GM23338 (cell line): ENCODE measurements around the gene KRT15. TPM values are rescaled to one million over a fixed set of nuclear protein-coding genes. Genes with fewer than 3 reads are reported as not detected.

Experiments
- ATAC-seq: fragments of 200-7000 bp; cut with Tn5 transposase; 3 replicates; pipeline ENCODE4 v1.9.1; 2020
- DNase-seq: peaks from one replicate; pipeline ENCODE4 v3.0.0-alpha.2; 2015; ENCODE audit warnings: low spot score
- H2AFZ ChIP-seq: fragments of 200-600 bp; sonication (generic); 2 replicates; pipeline ENCODE4 v1.8.0; 2016; ENCODE audit warnings: antibody characterized with exemption, mild to moderate bottlenecking, moderate library complexity
- H3F3A ChIP-seq: fragments of 200-600 bp; sonication (generic); replicated peaks from 2 replicates; pipeline ENCODE4 v1.8.0; 2017; ENCODE audit warnings: antibody characterized with exemption, mixed run types, low read depth
- H3K27ac ChIP-seq: fragments of 200-600 bp; sonication (generic); 2 replicates; pipeline ENCODE4 v1.6.1; 2016; ENCODE audit warnings: low read depth
- H3K27me3 ChIP-seq: fragments of 200-600 bp; sonication (generic); 2 replicates; pipeline ENCODE4 v1.8.0; 2016; ENCODE audit warnings: mild to moderate bottlenecking, mixed run types, moderate library complexity; ENCODE audit not compliant: insufficient read depth
- H3K36me3 ChIP-seq: fragments of 200-600 bp; sonication (generic); 2 replicates; pipeline ENCODE4 v1.8.0; 2016; ENCODE audit warnings: mild to moderate bottlenecking; ENCODE audit not compliant: insufficient read depth
- H3K4me1 ChIP-seq: fragments of 200-600 bp; sonication (generic); 2 replicates; pipeline ENCODE4 v1.8.0; 2016; ENCODE audit warnings: mild to moderate bottlenecking, moderate library complexity; ENCODE audit not compliant: insufficient read depth
- H3K4me2 ChIP-seq: fragments of 200-600 bp; sonication (generic); 2 replicates; pipeline ENCODE4 v1.7.1; 2017; ENCODE audit warnings: mixed run types
- H3K4me3 ChIP-seq: fragments of 200-600 bp; sonication (generic); 2 replicates; pipeline ENCODE4 v1.6.1; 2016; ENCODE audit warnings: mixed run types
- H3K79me2 ChIP-seq: fragments of 200-600 bp; sonication (generic); replicated peaks from 2 replicates; pipeline ENCODE4 v1.8.0; 2017; ENCODE audit warnings: mild to moderate bottlenecking; ENCODE audit not compliant: insufficient read depth
- H3K9me2 ChIP-seq: fragments of 200-600 bp; sonication (generic); 2 replicates; pipeline ENCODE4 v1.8.0; 2017; ENCODE audit not compliant: insufficient read depth
- H4K20me1 ChIP-seq: fragments of 200-600 bp; sonication (generic); replicated peaks from 2 replicates; pipeline ENCODE4 v1.8.0; 2017; ENCODE audit warnings: mild to moderate bottlenecking; ENCODE audit not compliant: insufficient read depth
- H3K27ac Mint-ChIP-seq: 2 replicates; pipeline ENCODE4 v1.8.0; 2020; ENCODE audit warnings: inconsistent platforms, mild to moderate bottlenecking, moderate library complexity, mixed read lengths
- H3K27me3 Mint-ChIP-seq: 3 replicates; pipeline ENCODE4 v1.8.0; 2022; ENCODE audit warnings: low read depth, mild to moderate bottlenecking, moderate library complexity, mixed read lengths, inconsistent platforms; ENCODE audit not compliant: insufficient read depth, poor library complexity
- H3K36me3 Mint-ChIP-seq: 3 replicates; pipeline ENCODE4 v1.8.0; 2021; ENCODE audit warnings: low read depth, mild to moderate bottlenecking, inconsistent platforms, moderate library complexity, mixed read lengths
- H3K4me1 Mint-ChIP-seq: 3 replicates; pipeline ENCODE4 v1.8.0; 2020; ENCODE audit warnings: mild to moderate bottlenecking, inconsistent platforms, mixed read lengths
- H3K4me3 Mint-ChIP-seq: 3 replicates; pipeline ENCODE4 v1.8.0; 2021; ENCODE audit warnings: moderate library complexity, mild to moderate bottlenecking, inconsistent platforms, mixed read lengths
- H3K9me3 Mint-ChIP-seq: 3 replicates; pipeline ENCODE4 v1.8.0; 2020; ENCODE audit warnings: moderate library complexity, mild to moderate bottlenecking, inconsistent platforms, mixed read lengths
- CREB1 ChIP-seq: fragments of 250-450 bp; sonication (Bioruptor Pico); IDR thresholded peaks from 2 replicates; pipeline ENCODE4 v1.5.0; 2020; ENCODE audit warnings: low read depth, mild to moderate bottlenecking, moderate library complexity
- CTCF ChIP-seq, 2 experiments: fragments of 200-600 bp in 1 of 2; sonication (generic) in 1 of 2; conservative IDR thresholded peaks; 2 replicates each; pipeline versions ENCODE4 v1.5.1 to v1.6.1; 2016 to 2017; ENCODE audit warnings: antibody characterized with exemption in 2 of 2, low read depth in 2 of 2, mild to moderate bottlenecking in 2 of 2, moderate library complexity in 1 of 2
- EZH2 ChIP-seq: fragments of 200-600 bp; sonication (generic); IDR thresholded peaks from one replicate; pipeline ENCODE4 v1.8.0; 2017; ENCODE audit warnings: antibody characterized with exemption, mild to moderate bottlenecking, low read depth; ENCODE audit not compliant: unreplicated experiment
- EZH2phosphoT487 ChIP-seq: fragments of 200-600 bp; sonication (generic); IDR thresholded peaks from one replicate; pipeline ENCODE4 v1.8.1; 2018; ENCODE audit warnings: antibody characterized with exemption; ENCODE audit not compliant: unreplicated experiment
- JUNB ChIP-seq: IDR thresholded peaks from one replicate; pipeline ENCODE4 v1.6.1; 2016; ENCODE audit warnings: antibody characterized with exemption; ENCODE audit not compliant: unreplicated experiment
- NANOG ChIP-seq: IDR thresholded peaks from 2 replicates; pipeline ENCODE4 v1.6.1; 2016; ENCODE audit warnings: antibody characterized with exemption, borderline replicate concordance
- POLR2AphosphoS5 ChIP-seq: IDR thresholded peaks from 2 replicates; pipeline ENCODE4 v1.6.1; 2016; ENCODE audit warnings: antibody characterized with exemption, low read depth
- STAT1 ChIP-seq: IDR thresholded peaks from one replicate; pipeline ENCODE4 v1.6.1; 2016; ENCODE audit warnings: antibody characterized with exemption; ENCODE audit not compliant: unreplicated experiment
- ZNF114 ChIP-seq: fragments of 250-450 bp; sonication (Bioruptor Pico); IDR thresholded peaks from 2 replicates; pipeline ENCODE4 v1.5.0; 2020; ENCODE audit warnings: mild to moderate bottlenecking, moderate library complexity
- ZNF331 ChIP-seq: fragments of 250-450 bp; sonication (Bioruptor Pico); IDR thresholded peaks from 2 replicates; pipeline ENCODE4 v1.5.0; 2020; ENCODE audit warnings: low read depth, mild to moderate bottlenecking, moderate library complexity
- ZNF462 ChIP-seq: fragments of 250-450 bp; sonication (Bioruptor Pico); IDR thresholded peaks from 2 replicates; pipeline ENCODE4 v1.5.0; 2020; ENCODE audit warnings: mild to moderate bottlenecking, moderate library complexity
- polyA plus RNA-seq: library from polyadenylated mRNA; unstranded; fragments of >200 nt; fragmentation: Nextera tagmentation; extraction: Ambion mirVana; gene quantifications from 2 replicates; pipeline ENCODE4 v1.2.1, GENCODE V29; 2016
- total RNA-seq: library from RNA; depleted of rRNA; stranded (reverse); fragments of >200 nt; shearing (Covaris generic); gene quantifications from 2 replicates; pipeline ENCODE4 v1.2.3, GENCODE V29; 2014
- TF ChIP-seq, protein P1 (sequence below): IDR thresholded peaks from 2 replicates; pipeline ENCODE4 v1.6.1; 2016; ENCODE audit warnings: antibody characterized with exemption
- TF ChIP-seq, protein P2 (sequence below): IDR thresholded peaks from one replicate; pipeline ENCODE4 v1.6.1; 2018; ENCODE audit warnings: antibody characterized with exemption; ENCODE audit not compliant: unreplicated experiment

KRT15 gene
- total and polyA plus RNA-seq, 2 experiments from 2014 or later: 0.03 TPM; not detected in 1

DNA sequence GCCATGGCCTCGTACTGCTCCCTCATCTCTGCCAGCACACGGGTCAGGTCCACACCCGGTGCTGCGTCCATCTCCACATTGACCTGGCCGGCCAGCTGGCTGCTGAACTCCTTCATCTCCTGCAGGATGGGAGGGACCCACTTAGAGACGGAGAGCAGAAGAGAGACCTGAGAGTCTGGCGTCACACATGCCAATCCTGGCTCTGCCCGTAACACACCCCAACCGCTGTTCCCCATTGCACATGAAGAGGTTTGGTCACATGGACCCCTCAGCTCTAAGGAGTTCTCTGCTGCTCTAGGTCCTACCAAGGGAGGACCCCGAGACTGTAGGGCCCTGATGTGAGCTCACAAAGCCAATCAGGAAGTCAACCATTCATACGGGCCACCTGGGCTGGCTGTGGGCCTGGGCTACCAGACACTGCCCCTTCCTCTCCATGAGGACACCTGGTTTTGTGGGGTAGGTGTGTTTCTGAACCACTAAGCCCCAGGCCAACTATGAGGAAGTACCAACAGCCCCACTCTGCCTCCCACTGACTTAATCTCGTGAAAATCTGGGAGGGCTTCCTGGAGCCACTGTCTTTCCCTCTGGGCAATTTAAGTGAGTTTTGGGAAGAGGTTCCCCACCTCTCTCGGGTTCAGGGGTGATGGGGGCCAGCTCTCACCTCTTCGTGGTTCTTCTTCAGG, 2.4 kb downstream of the KRT15 start:
- H3K4me1 ChIP-seq: peaks cover under 1% of the 10 kb centered on the region; the same call in 1 of the 2 replicates
- Mint-ChIP-seq H3K4me3 (no peak overlapping the region; the same call in 2 of the 3 replicates), H3K4me1 (peaks cover 25% of the 10 kb centered on the region), H3K9me3 (no peaks in the 10 kb centered on the region), H3K27ac (no peak overlapping the region), H3K27me3 (peaks cover 19% of the 10 kb centered on the region), H3K36me3 (no peaks in the 10 kb centered on the region)
- H3K27ac ChIP-seq: no peak overlapping the region
- DNase-seq: no peak
- H3F3A ChIP-seq: 0 out of 2 replicates have a peak, but pooled peaks cover under 1% of the 10 kb centered on the region
- H2AFZ ChIP-seq: no peak overlapping the region
- H4K20me1 ChIP-seq: no peaks in the 10 kb centered on the region
- ATAC-seq: no peak
- H3K36me3 ChIP-seq: no peaks in the 10 kb centered on the region
- no peaks in the 10 kb centered on the region for H3K79me2 ChIP-seq
- H3K4me3 ChIP-seq: no peak overlapping the region
- H3K4me2 ChIP-seq: no peak overlapping the region
- no peaks in the 10 kb centered on the region for H3K9me2 ChIP-seq
- TF ChIP-seq, protein P1, sequence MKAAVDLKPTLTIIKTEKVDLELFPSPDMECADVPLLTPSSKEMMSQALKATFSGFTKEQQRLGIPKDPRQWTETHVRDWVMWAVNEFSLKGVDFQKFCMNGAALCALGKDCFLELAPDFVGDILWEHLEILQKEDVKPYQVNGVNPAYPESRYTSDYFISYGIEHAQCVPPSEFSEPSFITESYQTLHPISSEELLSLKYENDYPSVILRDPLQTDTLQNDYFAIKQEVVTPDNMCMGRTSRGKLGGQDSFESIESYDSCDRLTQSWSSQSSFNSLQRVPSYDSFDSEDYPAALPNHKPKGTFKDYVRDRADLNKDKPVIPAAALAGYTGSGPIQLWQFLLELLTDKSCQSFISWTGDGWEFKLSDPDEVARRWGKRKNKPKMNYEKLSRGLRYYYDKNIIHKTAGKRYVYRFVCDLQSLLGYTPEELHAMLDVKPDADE: no peak
- no peak for TF ChIP-seq STAT1
- TF ChIP-seq, protein P2, sequence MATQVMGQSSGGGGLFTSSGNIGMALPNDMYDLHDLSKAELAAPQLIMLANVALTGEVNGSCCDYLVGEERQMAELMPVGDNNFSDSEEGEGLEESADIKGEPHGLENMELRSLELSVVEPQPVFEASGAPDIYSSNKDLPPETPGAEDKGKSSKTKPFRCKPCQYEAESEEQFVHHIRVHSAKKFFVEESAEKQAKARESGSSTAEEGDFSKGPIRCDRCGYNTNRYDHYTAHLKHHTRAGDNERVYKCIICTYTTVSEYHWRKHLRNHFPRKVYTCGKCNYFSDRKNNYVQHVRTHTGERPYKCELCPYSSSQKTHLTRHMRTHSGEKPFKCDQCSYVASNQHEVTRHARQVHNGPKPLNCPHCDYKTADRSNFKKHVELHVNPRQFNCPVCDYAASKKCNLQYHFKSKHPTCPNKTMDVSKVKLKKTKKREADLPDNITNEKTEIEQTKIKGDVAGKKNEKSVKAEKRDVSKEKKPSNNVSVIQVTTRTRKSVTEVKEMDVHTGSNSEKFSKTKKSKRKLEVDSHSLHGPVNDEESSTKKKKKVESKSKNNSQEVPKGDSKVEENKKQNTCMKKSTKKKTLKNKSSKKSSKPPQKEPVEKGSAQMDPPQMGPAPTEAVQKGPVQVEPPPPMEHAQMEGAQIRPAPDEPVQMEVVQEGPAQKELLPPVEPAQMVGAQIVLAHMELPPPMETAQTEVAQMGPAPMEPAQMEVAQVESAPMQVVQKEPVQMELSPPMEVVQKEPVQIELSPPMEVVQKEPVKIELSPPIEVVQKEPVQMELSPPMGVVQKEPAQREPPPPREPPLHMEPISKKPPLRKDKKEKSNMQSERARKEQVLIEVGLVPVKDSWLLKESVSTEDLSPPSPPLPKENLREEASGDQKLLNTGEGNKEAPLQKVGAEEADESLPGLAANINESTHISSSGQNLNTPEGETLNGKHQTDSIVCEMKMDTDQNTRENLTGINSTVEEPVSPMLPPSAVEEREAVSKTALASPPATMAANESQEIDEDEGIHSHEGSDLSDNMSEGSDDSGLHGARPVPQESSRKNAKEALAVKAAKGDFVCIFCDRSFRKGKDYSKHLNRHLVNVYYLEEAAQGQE: no peak
- no peak for TF ChIP-seq NANOG
- TF ChIP-seq CTCF (conservative IDR thresholded peaks at IDR 0.05; ENCODE audit: low read depth in 2 of 2): no peak
- no peak for TF ChIP-seq EZH2phosphoT487
- no peak for TF ChIP-seq POLR2AphosphoS5
- TF ChIP-seq ZNF462: no peak
- no peak for TF ChIP-seq CREB1
- no peak for TF ChIP-seq ZNF331 (CRISPR knock-in tag)
- no peak for TF ChIP-seq ZNF114
- TF ChIP-seq EZH2: no peak
- TF ChIP-seq JUNB: no peak
- no peaks in the 10 kb centered on the region for H3K27me3 ChIP-seq
